GM11168 (cell line): ENCODE data around the gene ARID4B.
"Not testable (repeated sequence)": the region's sequence is repeated elsewhere in the genome, so short reads cannot be mapped to it uniquely, and the experiment has no call there.

ENCODE experiments used
- in situ Hi-C: fragments of 300-500 bp; cut with MboI; formaldehyde crosslinking; loops from one replicate; pipeline ENCODE4 v1.12.0; 2022; ENCODE audit warnings: low sequenced_read_pairs; ENCODE audit not compliant: unreplicated experiment

Gene ARID4B

GRCh38 chr1:235180916-235181460 lies 147.0 kb downstream of the ARID4B start:
- in situ Hi-C loops: no loop called here

GRCh38 chr1:235176486-235176885 lies 151.5 kb downstream of the ARID4B start:
- in situ Hi-C loops: no loop called here

- in situ Hi-C loops: no loop called here
These were observed 158.0 kb downstream of the ARID4B start for GRCh38 chr1:235169986-235170385.

- in situ Hi-C loops: no loop called here
These were observed 159.6 kb downstream of the ARID4B start for GRCh38 chr1:235168375-235168774.

GRCh38 chr1:235161685-235162327 lies 166.2 kb downstream of the ARID4B start:
- in situ Hi-C loops: no loop called here

- in situ Hi-C loops: no loop called here
These were observed 166.9 kb downstream of the ARID4B start, which contains the start of gene RBM34 for GRCh38 chr1:235160957-235161684. TSS of gene RBM34 (minus strand) at chr1:235161250. CDS start at chr1:235161226, 24 bp downstream.

- in situ Hi-C loops: no loop called here
These were observed 167.5 kb downstream of the ARID4B start for GRCh38 chr1:235160383-235160956.

- in situ Hi-C loops: not testable (repeated sequence)
These were observed 168.0 kb downstream of the ARID4B start for GRCh38 chr1:235159930-235160329.

GRCh38 chr1:235159284-235159683 lies 168.7 kb downstream of the ARID4B start:
- in situ Hi-C loops: not testable (repeated sequence)

- in situ Hi-C loops: no loop called here
These were observed 169.3 kb downstream of the ARID4B start for GRCh38 chr1:235158680-235159079.

GRCh38 chr1:235157150-235157549 lies 170.8 kb downstream of the ARID4B start:
- in situ Hi-C loops: no loop called here

- in situ Hi-C loops: no loop called here
These were observed 171.2 kb downstream of the ARID4B start for GRCh38 chr1:235156740-235157139.

- in situ Hi-C loops: no loop called here
These were observed 171.7 kb downstream of the ARID4B start for GRCh38 chr1:235156265-235156664.

- in situ Hi-C loops: no loop called here
These were observed 175.7 kb downstream of the ARID4B start for GRCh38 chr1:235152235-235152634.

GRCh38 chr1:235151033-235151432 lies 176.9 kb downstream of the ARID4B start:
- in situ Hi-C loops: no loop called here

GRCh38 chr1:235149824-235150223 lies 178.2 kb downstream of the ARID4B start:
- in situ Hi-C loops: no loop called here

GRCh38 chr1:235147269-235147668 lies 180.7 kb downstream of the ARID4B start:
- in situ Hi-C loops: no loop called here

- in situ Hi-C loops: no loop called here
These were observed 182.3 kb downstream of the ARID4B start for GRCh38 chr1:235145639-235146038.

GRCh38 chr1:235142991-235143390 lies 185.0 kb downstream of the ARID4B start:
- in situ Hi-C loops: no loop called here

- in situ Hi-C loops: no loop called here
These were observed 188.7 kb downstream of the ARID4B start for GRCh38 chr1:235139315-235139714.

GRCh38 chr1:235138821-235139220 lies 189.2 kb downstream of the ARID4B start:
- in situ Hi-C loops: no loop called here
